HCT116 (cell line): Measurements from ENCODE around the gene ZFP36. TPM values are rescaled to one million over a fixed set of nuclear protein-coding genes. Genes with fewer than 3 reads are reported as not detected.

Source experiments
- ATAC-seq: fragments of 200-7000 bp; cut with Tn5 transposase; 2 replicates; pipeline ENCODE4 v1.9.1; 2020; ENCODE audit warnings: mild to moderate bottlenecking, moderate library complexity
- BruUV-seq: library from RNA; stranded (reverse); fragments of 400-500 nt; replicated peaks from 2 replicates; lab custom pipeline; 2021; lab: Mats Ljungman, UMichigan
- CTCF ChIA-PET: fragments of 300-600 bp; sonication (Branson Sonifier 250); formaldehyde crosslinking; loops from one replicate; lab custom pipeline; 2021; ENCODE audit warnings: antibody characterized with exemption; lab: Charles Lee
- POLR2A ChIA-PET: fragments of 300-600, 350-600 bp; sonication (Branson Sonifier 250); formaldehyde crosslinking; loops from one replicate; lab custom pipeline; 2021; ENCODE audit warnings: antibody characterized with exemption; lab: Charles Lee
- RAD21 ChIA-PET, 2 experiments: fragments of 300-600 bp; sonication (Branson Sonifier 250); formaldehyde crosslinking; loops; one replicate each; lab custom pipeline; 2023; ENCODE audit warnings: low total read pairs in 2 of 2; ENCODE audit not compliant: uncharacterized antibody in 2 of 2, unreplicated experiment in 2 of 2, low non-redundant PET in 1 of 2; lab: Charles Lee
- DNase-seq: peaks from one replicate; pipeline ENCODE4 v3.0.0-alpha.2; 2010; ENCODE audit warnings: low read depth, low spot score
- H2AFZ ChIP-seq: fragments of 200-600 bp; shearing (Covaris generic), sonication (generic); 2 replicates; pipeline ENCODE4 v1.6.1; 2017; ENCODE audit warnings: low read depth, mixed run types, mixed read lengths, antibody characterized with exemption, low read length; ENCODE audit not compliant: poor library complexity, severe bottlenecking
- H3K27ac ChIP-seq: 2 replicates; pipeline ENCODE4 v1.5.1; 2012; ENCODE audit warnings: low read depth, low read length
- H3K27me3 ChIP-seq: fragments of 200-600 bp; sonication (generic); 2 replicates; pipeline ENCODE4 v1.6.1; 2016; ENCODE audit warnings: mixed run types, low read length, mixed read lengths; ENCODE audit not compliant: insufficient read depth
- H3K36me3 ChIP-seq, 2 experiments: fragments of 200-500 bp in 1 of 2; fragments of 200-600 bp in 1 of 2; sonication (Bioruptor generic) in 1 of 2; sonication (generic) in 1 of 2; 2 replicates each; pipeline versions ENCODE4 v1.5.1 to v1.6.1; 2014 to 2016; ENCODE audit warnings: low read length in 2 of 2, inconsistent platforms in 1 of 2, mixed read lengths in 1 of 2, mixed run types in 1 of 2; ENCODE audit not compliant: insufficient read depth in 2 of 2, control insufficient read depth in 1 of 2
- H3K4me1 ChIP-seq, 2 experiments: fragments of 200-600 bp in 1 of 2; sonication (generic) in 1 of 2; 2 replicates each; pipeline versions ENCODE4 v1.5.1 to v1.6.1; 2012 to 2017; ENCODE audit warnings: low read length in 2 of 2, inconsistent platforms in 1 of 2, mild to moderate bottlenecking in 1 of 2, mixed read lengths in 1 of 2, mixed run types in 1 of 2, moderate library complexity in 1 of 2; ENCODE audit not compliant: insufficient read depth in 2 of 2, control insufficient read depth in 1 of 2
- H3K4me2 ChIP-seq: fragments of 200-600 bp; sonication (generic); 2 replicates; pipeline ENCODE4 v1.6.1; 2017; ENCODE audit warnings: mixed run types, low read length, mixed read lengths
- H3K4me3 ChIP-seq, 2 experiments: fragments of 200-600 bp in 1 of 2; sonication (generic) in 1 of 2; replicated peaks in 1 of 2; 2 replicates each; pipeline ENCODE4 v1.5.1; 2011 to 2016; ENCODE audit warnings: low read length in 2 of 2, control low read depth in 1 of 2, low read depth in 1 of 2, mild to moderate bottlenecking in 1 of 2, mixed read lengths in 1 of 2, mixed run types in 1 of 2
- H3K79me2 ChIP-seq: fragments of 200-600 bp; sonication (generic); 2 replicates; pipeline ENCODE4 v1.6.1; 2017; ENCODE audit warnings: mild to moderate bottlenecking, mixed run types, low read length, moderate library complexity, mixed read lengths; ENCODE audit not compliant: insufficient read depth
- H3K9ac ChIP-seq: fragments of 200-600 bp; sonication (generic); 2 replicates; pipeline ENCODE4 v1.6.1; 2016; ENCODE audit warnings: low read length, mixed read lengths
- H3K9me2 ChIP-seq: fragments of 200-600 bp; sonication (generic), shearing (Covaris generic); 2 replicates; pipeline ENCODE4 v1.6.1; 2017; ENCODE audit warnings: mixed run types, mild to moderate bottlenecking, moderate library complexity; ENCODE audit not compliant: insufficient read depth
- H3K9me3 ChIP-seq, 2 experiments: fragments of 200-500 bp in 1 of 2; fragments of 200-600 bp in 1 of 2; sonication (Bioruptor generic) in 1 of 2; sonication (generic) in 1 of 2; 2 replicates each; pipeline ENCODE4 v1.6.1; 2014 to 2017; ENCODE audit warnings: low read length in 2 of 2, mixed read lengths in 2 of 2, inconsistent platforms in 1 of 2, low read depth in 1 of 2, mild to moderate bottlenecking in 1 of 2, mixed run types in 1 of 2, moderate library complexity in 1 of 2; ENCODE audit not compliant: control insufficient read depth in 1 of 2, insufficient read depth in 1 of 2
- H4K20me1 ChIP-seq: fragments of 200-600 bp; sonication (generic), shearing (Covaris generic); 2 replicates; pipeline ENCODE4 v1.6.1; 2017; ENCODE audit warnings: mixed run types, mild to moderate bottlenecking, moderate library complexity; ENCODE audit not compliant: insufficient read depth
- CBX3 ChIP-seq: IDR thresholded peaks from 2 replicates; pipeline ENCODE4 v1.6.1; 2012; ENCODE audit warnings: low read depth
- CEBPB ChIP-seq: IDR thresholded peaks from 2 replicates; pipeline ENCODE4 v1.6.1; 2012; ENCODE audit warnings: low read depth
- CTCF ChIP-seq, 3 experiments: fragments of 200-600 bp in 1 of 3; sonication (generic) in 1 of 3; IDR thresholded peaks in 2 of 3; conservative IDR thresholded peaks in 1 of 3; 2 replicates each; pipeline ENCODE4 v1.5.1; 2012 to 2017; ENCODE audit warnings: low read depth in 2 of 3, low read length in 2 of 3, antibody characterized with exemption in 1 of 3, borderline replicate concordance in 1 of 3, control low read depth in 1 of 3, mild to moderate bottlenecking in 1 of 3, mixed read lengths in 1 of 3, mixed run types in 1 of 3, moderate library complexity in 1 of 3; ENCODE audit not compliant: insufficient read depth in 1 of 3
- EGR1 ChIP-seq: IDR thresholded peaks from 2 replicates; pipeline ENCODE4 v1.6.1; 2012; ENCODE audit warnings: low read depth
- ELF1 ChIP-seq: IDR thresholded peaks from 2 replicates; pipeline ENCODE4 v1.6.1; 2012; ENCODE audit warnings: low read depth, borderline replicate concordance
- EZH2 ChIP-seq: fragments of 200-600 bp; sonication (generic); IDR thresholded peaks from 2 replicates; pipeline ENCODE4 v1.6.1; 2017; ENCODE audit warnings: antibody characterized with exemption, mixed run types
- EZH2phosphoT487 ChIP-seq: fragments of 200-600 bp; IDR thresholded peaks from 2 replicates; pipeline ENCODE4 v1.6.1; 2018; ENCODE audit warnings: antibody characterized with exemption, borderline replicate concordance
- FOSL1 ChIP-seq: IDR thresholded peaks from 2 replicates; pipeline ENCODE4 v1.6.1; 2012; ENCODE audit warnings: low read depth
- JUND ChIP-seq: IDR thresholded peaks from 2 replicates; pipeline ENCODE4 v1.6.1; 2012
- SIN3A ChIP-seq: IDR thresholded peaks from 2 replicates; pipeline ENCODE4 v1.6.1; 2012; ENCODE audit warnings: low read depth
- SP1 ChIP-seq: IDR thresholded peaks from 2 replicates; pipeline ENCODE4 v1.6.1; 2012; ENCODE audit warnings: low read depth
- SRF ChIP-seq: IDR thresholded peaks from 2 replicates; pipeline ENCODE4 v1.6.1; 2012; ENCODE audit warnings: low read depth
- TCF7L2 ChIP-seq: IDR thresholded peaks from 2 replicates; pipeline ENCODE4 v1.7.0; 2011; ENCODE audit warnings: borderline replicate concordance, inconsistent platforms; ENCODE audit not compliant: insufficient read depth, insufficient read length; ENCODE audit errors: extremely low read depth
- YY1 ChIP-seq: IDR thresholded peaks from 2 replicates; pipeline ENCODE4 v1.6.1; 2011; ENCODE audit warnings: low read length, low read depth, moderate library complexity, mild to moderate bottlenecking; ENCODE audit not compliant: insufficient replicate concordance; ENCODE audit errors: extremely low read depth
- ZBTB33 ChIP-seq: IDR thresholded peaks from 2 replicates; pipeline ENCODE4 v1.6.1; 2011; ENCODE audit warnings: mild to moderate bottlenecking, low read length, moderate library complexity; ENCODE audit not compliant: insufficient replicate concordance; ENCODE audit errors: extremely low read depth
- ZFX ChIP-seq: fragments of 450-650 bp; IDR thresholded peaks from 2 replicates; pipeline ENCODE4 v1.6.1; 2017
- ZNF274 ChIP-seq: fragments of 200-500 bp; sonication (Bioruptor generic); IDR thresholded peaks from 2 replicates; pipeline ENCODE4 v1.6.1; 2014; ENCODE audit warnings: mild to moderate bottlenecking, low read depth, low read length, inconsistent platforms
- intact Hi-C: fragments of 100-400 bp; cut with micrococcal nuclease; formaldehyde crosslinking; loops from 2 replicates; pipeline ENCODE4 v1.10.0; 2022
- total RNA-seq: library from RNA; stranded (reverse); gene quantifications from one replicate; pipeline ENCODE4 v1.2.1, GENCODE V29; 2021; ENCODE audit not compliant: unreplicated experiment
- TF ChIP-seq, protein P1 (sequence below): IDR thresholded peaks from 2 replicates; pipeline ENCODE4 v1.6.1; 2012; ENCODE audit warnings: low read depth
- TF ChIP-seq, protein P2 (sequence below): IDR thresholded peaks from 2 replicates; pipeline ENCODE4 v1.6.1; 2012
- TF ChIP-seq, protein P3 (sequence below): IDR thresholded peaks from 2 replicates; pipeline ENCODE4 v1.6.1; 2012

The ZFP36 gene
- total RNA-seq, 1 experiment from 2014 or later: 131 TPM

DNA sequence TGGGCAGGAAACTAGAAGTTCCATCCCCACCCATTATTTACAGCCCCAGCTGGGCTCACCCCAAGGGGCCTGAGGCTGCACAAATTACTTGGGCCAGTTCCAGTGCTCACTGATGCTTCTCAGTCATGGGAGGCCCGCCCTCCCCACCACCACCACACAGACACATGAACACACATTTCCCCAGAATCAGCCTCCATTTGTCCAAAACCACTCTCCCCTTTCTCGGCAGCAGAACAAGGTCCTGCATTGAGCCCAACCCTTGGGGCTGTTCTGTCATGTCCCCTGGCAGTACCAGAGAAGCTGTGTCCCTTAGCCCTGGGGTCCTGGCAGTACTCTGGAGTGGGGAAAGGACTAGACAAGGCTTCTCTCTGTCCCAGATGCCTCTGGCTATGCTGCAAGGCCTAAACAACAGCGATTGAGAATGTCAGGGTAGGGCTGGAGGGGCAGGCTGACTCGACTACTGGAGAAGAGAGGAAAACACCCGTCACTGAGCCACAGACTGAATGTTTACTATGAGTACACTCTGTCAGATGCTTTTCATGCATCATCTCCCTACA is 42.7 kb upstream of the ZFP36 start:
- TF ChIP-seq ZBTB33: no peak
- TF ChIP-seq, protein P1, sequence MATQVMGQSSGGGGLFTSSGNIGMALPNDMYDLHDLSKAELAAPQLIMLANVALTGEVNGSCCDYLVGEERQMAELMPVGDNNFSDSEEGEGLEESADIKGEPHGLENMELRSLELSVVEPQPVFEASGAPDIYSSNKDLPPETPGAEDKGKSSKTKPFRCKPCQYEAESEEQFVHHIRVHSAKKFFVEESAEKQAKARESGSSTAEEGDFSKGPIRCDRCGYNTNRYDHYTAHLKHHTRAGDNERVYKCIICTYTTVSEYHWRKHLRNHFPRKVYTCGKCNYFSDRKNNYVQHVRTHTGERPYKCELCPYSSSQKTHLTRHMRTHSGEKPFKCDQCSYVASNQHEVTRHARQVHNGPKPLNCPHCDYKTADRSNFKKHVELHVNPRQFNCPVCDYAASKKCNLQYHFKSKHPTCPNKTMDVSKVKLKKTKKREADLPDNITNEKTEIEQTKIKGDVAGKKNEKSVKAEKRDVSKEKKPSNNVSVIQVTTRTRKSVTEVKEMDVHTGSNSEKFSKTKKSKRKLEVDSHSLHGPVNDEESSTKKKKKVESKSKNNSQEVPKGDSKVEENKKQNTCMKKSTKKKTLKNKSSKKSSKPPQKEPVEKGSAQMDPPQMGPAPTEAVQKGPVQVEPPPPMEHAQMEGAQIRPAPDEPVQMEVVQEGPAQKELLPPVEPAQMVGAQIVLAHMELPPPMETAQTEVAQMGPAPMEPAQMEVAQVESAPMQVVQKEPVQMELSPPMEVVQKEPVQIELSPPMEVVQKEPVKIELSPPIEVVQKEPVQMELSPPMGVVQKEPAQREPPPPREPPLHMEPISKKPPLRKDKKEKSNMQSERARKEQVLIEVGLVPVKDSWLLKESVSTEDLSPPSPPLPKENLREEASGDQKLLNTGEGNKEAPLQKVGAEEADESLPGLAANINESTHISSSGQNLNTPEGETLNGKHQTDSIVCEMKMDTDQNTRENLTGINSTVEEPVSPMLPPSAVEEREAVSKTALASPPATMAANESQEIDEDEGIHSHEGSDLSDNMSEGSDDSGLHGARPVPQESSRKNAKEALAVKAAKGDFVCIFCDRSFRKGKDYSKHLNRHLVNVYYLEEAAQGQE: no peak
- TF ChIP-seq EZH2: no peak
- no peak for TF ChIP-seq SRF
- TF ChIP-seq, protein P2, sequence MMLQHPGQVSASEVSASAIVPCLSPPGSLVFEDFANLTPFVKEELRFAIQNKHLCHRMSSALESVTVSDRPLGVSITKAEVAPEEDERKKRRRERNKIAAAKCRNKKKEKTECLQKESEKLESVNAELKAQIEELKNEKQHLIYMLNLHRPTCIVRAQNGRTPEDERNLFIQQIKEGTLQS: no peak
- no peak for TF ChIP-seq ELF1
- TF ChIP-seq JUND: no peak
- no peak for TF ChIP-seq CTCF (IDR thresholded peaks at IDR 0.05 in 2 of 3, conservative IDR thresholded peaks at IDR 0.05 in 1 of 3; ENCODE audit: borderline replicate concordance in 1 of 3, insufficient read depth in 1 of 3, low read depth in 2 of 3, low read length in 2 of 3)
- TF ChIP-seq SP1: no peak
- no peak for TF ChIP-seq TCF7L2
- no peak for TF ChIP-seq EZH2phosphoT487
- TF ChIP-seq SIN3A: no peak
- TF ChIP-seq, protein P3, sequence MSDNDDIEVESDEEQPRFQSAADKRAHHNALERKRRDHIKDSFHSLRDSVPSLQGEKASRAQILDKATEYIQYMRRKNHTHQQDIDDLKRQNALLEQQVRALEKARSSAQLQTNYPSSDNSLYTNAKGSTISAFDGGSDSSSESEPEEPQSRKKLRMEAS: no peak
- TF ChIP-seq ZNF274: no peak
- no peak for TF ChIP-seq CEBPB
- TF ChIP-seq EGR1: no peak
- no peak for TF ChIP-seq ZFX
- TF ChIP-seq FOSL1: no peak
- TF ChIP-seq YY1: no peak
- no peak for TF ChIP-seq CBX3
- intact Hi-C loops: no loop called here
- ATAC-seq (no peak), DNase-seq (no peak)
- Histone ChIP-seq H3K9ac (no peak overlapping the region), H3K4me3 (no peak overlapping the region), H3K9me2 (no peaks in the 10 kb centered on the region), H3K9me3 (no peaks in the 10 kb centered on the region), H2AFZ (no peak overlapping the region), H3K36me3 (peaks cover 22 to 35% of the 10 kb centered on the region in 2 experiments; a peak in 3 of 4 replicates), H3K4me2 (no peak overlapping the region), H3K79me2 (peaks cover 7% of the 10 kb centered on the region; the same call in 1 of the 2 replicates), H3K27ac (no peak overlapping the region), H4K20me1 (no peaks in the 10 kb centered on the region; the same call in 1 of the 2 replicates), H3K27me3 (no peaks in the 10 kb centered on the region), H3K4me1 (peaks cover 0 to 11% of the 10 kb centered on the region in 2 experiments; a peak in 2 of 4 replicates)
- RAD21 ChIA-PET: no interaction called here
- CTCF ChIA-PET: no interaction called here
- BruUV-seq: no TSS peak
- POLR2A ChIA-PET: no interaction called here
